HL-60 (cell line): Measurements from ENCODE around the gene BARX1.

Experiments used
- GABPA ChIP-seq: IDR thresholded peaks from 2 replicates; pipeline ENCODE4 v1.6.1; 2012; ENCODE audit warnings: low read depth
- POLR2AphosphoS5 ChIP-seq: IDR thresholded peaks from 2 replicates; pipeline ENCODE4 v1.6.1; 2012; ENCODE audit warnings: low read depth
- TF ChIP-seq, protein P1 (sequence below): IDR thresholded peaks from one replicate; pipeline ENCODE4 v1.5.1; 2011; ENCODE audit warnings: low read length, control low read depth, inconsistent platforms; ENCODE audit not compliant: insufficient read depth
- TF ChIP-seq, protein P2 (sequence below): IDR thresholded peaks from 2 replicates; pipeline ENCODE4 v1.6.1; 2012; ENCODE audit warnings: low read depth; ENCODE audit not compliant: insufficient replicate concordance

DNA sequence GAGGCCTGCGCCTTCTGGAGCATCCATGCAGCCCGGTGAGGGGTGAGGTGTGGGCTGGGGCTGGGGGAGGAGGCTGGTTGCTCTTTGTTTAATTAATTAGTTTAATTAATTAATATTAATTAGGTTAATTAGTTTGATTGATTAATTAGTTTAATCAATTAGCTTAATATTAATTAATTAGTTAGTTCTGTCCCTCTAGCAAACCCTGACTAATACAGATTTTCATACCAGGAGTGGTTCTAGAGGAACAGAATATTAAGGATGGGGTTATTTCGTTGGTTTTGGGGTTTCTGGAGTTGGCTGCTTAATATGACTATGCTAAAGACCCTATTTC lies 14.1 kb upstream of the BARX1 start:
- TF ChIP-seq, protein P1, sequence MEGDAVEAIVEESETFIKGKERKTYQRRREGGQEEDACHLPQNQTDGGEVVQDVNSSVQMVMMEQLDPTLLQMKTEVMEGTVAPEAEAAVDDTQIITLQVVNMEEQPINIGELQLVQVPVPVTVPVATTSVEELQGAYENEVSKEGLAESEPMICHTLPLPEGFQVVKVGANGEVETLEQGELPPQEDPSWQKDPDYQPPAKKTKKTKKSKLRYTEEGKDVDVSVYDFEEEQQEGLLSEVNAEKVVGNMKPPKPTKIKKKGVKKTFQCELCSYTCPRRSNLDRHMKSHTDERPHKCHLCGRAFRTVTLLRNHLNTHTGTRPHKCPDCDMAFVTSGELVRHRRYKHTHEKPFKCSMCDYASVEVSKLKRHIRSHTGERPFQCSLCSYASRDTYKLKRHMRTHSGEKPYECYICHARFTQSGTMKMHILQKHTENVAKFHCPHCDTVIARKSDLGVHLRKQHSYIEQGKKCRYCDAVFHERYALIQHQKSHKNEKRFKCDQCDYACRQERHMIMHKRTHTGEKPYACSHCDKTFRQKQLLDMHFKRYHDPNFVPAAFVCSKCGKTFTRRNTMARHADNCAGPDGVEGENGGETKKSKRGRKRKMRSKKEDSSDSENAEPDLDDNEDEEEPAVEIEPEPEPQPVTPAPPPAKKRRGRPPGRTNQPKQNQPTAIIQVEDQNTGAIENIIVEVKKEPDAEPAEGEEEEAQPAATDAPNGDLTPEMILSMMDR, result no peak
- no peak for TF ChIP-seq POLR2AphosphoS5
- TF ChIP-seq, protein P2, sequence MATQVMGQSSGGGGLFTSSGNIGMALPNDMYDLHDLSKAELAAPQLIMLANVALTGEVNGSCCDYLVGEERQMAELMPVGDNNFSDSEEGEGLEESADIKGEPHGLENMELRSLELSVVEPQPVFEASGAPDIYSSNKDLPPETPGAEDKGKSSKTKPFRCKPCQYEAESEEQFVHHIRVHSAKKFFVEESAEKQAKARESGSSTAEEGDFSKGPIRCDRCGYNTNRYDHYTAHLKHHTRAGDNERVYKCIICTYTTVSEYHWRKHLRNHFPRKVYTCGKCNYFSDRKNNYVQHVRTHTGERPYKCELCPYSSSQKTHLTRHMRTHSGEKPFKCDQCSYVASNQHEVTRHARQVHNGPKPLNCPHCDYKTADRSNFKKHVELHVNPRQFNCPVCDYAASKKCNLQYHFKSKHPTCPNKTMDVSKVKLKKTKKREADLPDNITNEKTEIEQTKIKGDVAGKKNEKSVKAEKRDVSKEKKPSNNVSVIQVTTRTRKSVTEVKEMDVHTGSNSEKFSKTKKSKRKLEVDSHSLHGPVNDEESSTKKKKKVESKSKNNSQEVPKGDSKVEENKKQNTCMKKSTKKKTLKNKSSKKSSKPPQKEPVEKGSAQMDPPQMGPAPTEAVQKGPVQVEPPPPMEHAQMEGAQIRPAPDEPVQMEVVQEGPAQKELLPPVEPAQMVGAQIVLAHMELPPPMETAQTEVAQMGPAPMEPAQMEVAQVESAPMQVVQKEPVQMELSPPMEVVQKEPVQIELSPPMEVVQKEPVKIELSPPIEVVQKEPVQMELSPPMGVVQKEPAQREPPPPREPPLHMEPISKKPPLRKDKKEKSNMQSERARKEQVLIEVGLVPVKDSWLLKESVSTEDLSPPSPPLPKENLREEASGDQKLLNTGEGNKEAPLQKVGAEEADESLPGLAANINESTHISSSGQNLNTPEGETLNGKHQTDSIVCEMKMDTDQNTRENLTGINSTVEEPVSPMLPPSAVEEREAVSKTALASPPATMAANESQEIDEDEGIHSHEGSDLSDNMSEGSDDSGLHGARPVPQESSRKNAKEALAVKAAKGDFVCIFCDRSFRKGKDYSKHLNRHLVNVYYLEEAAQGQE, result no peak
- no peak for TF ChIP-seq GABPA
